Fibroblast of the aortic adventitia (primary cell): ENCODE data around the gene TRIM7. TPM values are rescaled to one million over a fixed set of nuclear protein-coding genes. Genes with fewer than 3 reads are reported as not detected.
A peak's percentile ranks its signal among the peaks of the same experiment; 100 is the strongest.

Source experiments
- DNase-seq: peaks from one replicate; pipeline ENCODE4 v3.0.0-alpha.2; 2010; ENCODE audit warnings: low read depth
- H3K4me3 ChIP-seq: 2 replicates; pipeline ENCODE4 v1.5.1; 2011; ENCODE audit warnings: low read depth, mild to moderate bottlenecking, control low read depth, low read length, moderate library complexity
- total RNA-seq: library from RNA; depleted of rRNA; stranded (reverse); fragments of >200 nt; gene quantifications from 2 replicates; pipeline ENCODE4 v1.2.3, GENCODE V29; 2012; ENCODE audit warnings: low replicate concordance
- TF ChIP-seq, protein P1 (sequence below): IDR thresholded peaks from 2 replicates; pipeline ENCODE4 v1.5.1; 2011; ENCODE audit warnings: mild to moderate bottlenecking, low read length, control low read depth, inconsistent platforms; ENCODE audit not compliant: insufficient read depth

The TRIM7 gene
- total RNA-seq, 1 donor, result 3.3 TPM

DNA sequence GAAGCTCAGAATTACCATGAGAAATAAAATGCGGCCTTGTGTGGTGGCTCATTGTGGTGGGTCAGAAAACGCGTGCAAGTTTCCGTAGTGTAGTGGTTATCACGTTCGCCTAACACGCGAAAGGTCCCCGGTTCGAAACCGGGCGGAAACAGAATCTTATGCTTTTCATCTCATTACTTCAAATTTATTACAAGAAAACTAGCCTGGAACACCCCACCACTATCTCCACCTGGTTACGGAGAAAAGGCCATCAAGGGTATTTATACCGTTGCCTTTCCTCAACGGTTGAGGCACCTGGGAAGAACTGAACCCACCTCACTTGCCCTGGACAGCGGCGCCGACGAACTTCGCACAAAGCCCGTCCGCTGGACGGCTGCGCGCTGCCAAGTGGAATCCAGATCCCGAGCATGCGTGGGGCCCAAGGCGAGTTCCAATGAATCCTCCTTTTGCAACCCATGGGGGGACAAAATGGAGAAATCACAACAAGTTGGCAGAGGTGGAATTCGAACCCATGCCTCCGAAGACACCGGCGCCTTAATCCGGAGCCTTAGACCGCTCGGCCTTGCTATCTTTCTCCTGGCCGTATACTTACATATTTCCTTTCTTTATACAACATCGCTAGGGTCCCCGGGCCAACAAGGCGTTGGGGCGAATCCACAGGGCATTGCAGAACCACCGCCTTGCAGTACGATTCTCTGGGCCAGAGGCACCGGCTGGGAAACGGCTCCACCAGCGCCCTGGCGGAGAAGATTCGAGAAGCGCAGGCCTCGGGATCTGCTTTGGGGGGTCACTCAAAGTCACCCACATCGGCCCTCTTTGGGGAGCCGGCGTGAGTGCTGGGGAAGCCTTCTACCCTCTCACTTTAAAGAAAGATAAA, 40.7 kb downstream of the TRIM7 start:
- TF ChIP-seq, protein P1, sequence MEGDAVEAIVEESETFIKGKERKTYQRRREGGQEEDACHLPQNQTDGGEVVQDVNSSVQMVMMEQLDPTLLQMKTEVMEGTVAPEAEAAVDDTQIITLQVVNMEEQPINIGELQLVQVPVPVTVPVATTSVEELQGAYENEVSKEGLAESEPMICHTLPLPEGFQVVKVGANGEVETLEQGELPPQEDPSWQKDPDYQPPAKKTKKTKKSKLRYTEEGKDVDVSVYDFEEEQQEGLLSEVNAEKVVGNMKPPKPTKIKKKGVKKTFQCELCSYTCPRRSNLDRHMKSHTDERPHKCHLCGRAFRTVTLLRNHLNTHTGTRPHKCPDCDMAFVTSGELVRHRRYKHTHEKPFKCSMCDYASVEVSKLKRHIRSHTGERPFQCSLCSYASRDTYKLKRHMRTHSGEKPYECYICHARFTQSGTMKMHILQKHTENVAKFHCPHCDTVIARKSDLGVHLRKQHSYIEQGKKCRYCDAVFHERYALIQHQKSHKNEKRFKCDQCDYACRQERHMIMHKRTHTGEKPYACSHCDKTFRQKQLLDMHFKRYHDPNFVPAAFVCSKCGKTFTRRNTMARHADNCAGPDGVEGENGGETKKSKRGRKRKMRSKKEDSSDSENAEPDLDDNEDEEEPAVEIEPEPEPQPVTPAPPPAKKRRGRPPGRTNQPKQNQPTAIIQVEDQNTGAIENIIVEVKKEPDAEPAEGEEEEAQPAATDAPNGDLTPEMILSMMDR, result no peak
- no peak overlapping the region for H3K4me3 ChIP-seq
- DNase-seq, result peak; percentile 31

DNA sequence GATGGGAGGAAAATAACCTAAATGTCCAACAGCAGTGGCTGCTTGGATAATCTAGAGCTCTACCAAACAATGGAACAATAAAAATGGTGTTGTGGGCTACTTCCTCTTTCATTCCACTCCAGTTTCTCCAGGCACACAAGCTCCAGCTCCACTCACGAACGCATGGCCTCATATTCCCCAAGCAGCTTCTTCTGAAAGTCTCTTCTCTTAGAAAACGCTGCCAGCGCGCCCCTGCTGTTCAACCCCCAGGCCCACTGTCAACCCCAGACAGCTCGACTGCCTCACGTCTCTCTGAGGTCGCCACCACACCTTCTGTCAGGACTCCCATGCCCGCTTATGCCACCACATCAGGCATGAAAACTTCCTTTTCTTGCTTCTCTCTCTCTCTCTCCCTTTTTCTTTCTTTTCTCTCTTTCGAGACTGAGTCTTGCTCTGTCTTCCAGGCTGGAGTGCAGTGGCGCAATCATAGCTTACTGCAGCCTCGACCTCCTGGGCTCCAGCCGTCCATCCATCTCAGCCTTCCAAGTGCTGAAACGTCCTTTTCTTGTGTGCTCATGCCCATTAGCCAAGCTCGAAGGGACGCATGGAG, 41.4 kb downstream of the TRIM7 start:
- DNase-seq, result no peak

DNA sequence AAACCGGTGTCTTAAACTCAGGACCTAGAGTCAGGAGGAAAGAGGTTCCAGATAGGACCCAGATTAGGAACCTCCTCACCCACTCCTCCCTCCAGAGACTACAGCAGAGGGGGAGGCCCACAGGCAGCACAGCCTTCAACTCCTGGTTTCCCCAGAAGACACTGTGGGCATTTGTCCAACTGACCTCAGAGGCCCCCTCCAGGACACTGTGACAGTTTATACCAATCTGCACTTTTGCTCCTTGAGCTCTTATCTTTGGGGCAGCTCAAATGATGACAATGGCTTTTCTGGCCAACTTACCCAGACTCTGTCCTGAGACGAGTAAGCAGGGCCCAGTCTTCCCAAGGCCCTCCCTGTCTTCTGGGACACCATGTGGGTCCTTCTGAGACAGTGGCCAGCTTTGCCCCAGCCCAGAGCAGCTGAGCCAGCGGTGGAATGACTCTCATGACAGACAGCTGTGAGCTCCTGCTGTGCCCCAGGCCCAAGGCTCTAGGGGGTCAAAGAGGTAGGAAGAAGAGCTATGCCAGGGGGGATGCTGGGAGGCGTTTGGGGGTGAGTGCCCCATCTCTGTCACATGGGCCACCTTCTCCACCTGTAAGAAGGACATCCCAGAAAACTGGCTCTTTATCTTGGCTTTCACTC, 43.3 kb downstream of the TRIM7 start:
- peak overlapping the region; percentile 27 for H3K4me3 ChIP-seq
- TF ChIP-seq, protein P1, result no peak
- DNase-seq, result no peak

More for the DNA sequence above, 41.4 kb downstream of the TRIM7 start:
- TF ChIP-seq, protein P1, result no peak
- no peak overlapping the region for H3K4me3 ChIP-seq

DNA sequence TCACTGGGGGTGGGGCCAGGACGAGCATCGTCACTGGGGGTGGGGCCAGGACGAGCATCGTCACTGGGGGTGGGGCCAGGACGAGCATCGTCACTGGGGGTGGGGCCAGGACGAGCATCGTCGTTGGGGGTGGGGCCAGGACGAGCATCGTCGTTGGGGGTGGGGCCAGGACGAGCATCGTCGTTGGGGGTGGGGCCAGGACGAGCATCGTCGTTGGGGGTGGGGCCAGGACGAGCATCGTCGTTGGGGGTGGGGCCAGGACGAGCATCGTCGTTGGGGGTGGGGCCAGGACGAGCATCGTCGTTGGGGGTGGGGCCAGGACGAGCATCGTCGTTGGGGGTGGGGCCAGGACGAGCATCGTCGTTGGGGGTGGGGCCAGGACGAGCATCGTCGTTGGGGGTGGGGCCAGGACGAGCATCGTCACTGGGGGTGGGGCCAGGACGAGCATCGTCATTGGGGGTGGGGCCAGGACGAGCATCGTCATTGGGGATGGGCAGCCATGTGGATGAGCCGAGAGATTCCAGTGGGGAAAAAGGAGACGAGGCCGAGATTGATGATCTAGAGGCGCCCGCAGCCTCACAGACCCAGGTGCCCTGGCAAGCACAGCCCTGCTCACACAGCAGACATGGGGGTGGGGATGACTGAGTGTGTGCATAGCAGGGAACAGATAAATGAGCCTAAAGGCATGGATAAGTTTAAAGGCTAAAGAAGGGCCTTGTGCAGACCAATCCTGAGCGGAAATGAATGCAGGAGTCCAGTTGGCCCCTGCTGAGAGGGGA, 44.1 kb downstream of the TRIM7 start:
- H3K4me3 ChIP-seq, result peak overlapping the region; percentile 27

DNA sequence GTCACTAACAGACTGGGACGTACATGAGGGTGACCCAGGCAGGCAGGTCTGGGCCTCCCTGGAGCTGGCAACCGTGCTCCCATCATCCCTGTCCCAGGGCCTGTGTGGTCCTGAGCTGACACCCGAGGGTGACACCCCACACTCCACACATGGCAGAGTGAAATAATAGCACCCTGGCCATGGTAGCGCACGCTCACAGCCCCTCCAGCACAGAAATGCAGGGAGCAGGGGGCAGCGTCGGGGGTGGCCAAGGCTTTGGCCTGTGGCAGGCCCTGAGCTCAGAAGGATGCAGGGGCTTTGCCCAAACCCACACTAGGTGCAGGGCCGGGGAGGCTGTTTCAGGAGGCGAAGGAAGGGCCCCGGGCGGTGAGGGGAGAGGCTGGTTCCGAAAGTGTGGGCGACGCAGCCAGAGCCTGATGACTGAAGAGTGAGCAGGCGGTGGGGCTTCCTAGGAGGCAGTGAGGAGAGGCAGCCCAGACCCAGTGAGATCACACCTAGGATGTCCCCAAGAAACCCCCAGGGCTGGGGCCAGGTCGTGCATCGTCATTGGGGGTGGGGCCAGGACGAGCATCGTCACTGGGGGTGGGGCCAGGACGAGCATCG, 44.7 kb downstream of the TRIM7 start:
- peak; percentile 51 for DNase-seq
- H3K4me3 ChIP-seq, result peak overlapping the region; percentile 59
- TF ChIP-seq, protein P1, result no peak

More for the DNA sequence above, 44.1 kb downstream of the TRIM7 start:
- DNase-seq, result peak; percentile 74

DNA sequence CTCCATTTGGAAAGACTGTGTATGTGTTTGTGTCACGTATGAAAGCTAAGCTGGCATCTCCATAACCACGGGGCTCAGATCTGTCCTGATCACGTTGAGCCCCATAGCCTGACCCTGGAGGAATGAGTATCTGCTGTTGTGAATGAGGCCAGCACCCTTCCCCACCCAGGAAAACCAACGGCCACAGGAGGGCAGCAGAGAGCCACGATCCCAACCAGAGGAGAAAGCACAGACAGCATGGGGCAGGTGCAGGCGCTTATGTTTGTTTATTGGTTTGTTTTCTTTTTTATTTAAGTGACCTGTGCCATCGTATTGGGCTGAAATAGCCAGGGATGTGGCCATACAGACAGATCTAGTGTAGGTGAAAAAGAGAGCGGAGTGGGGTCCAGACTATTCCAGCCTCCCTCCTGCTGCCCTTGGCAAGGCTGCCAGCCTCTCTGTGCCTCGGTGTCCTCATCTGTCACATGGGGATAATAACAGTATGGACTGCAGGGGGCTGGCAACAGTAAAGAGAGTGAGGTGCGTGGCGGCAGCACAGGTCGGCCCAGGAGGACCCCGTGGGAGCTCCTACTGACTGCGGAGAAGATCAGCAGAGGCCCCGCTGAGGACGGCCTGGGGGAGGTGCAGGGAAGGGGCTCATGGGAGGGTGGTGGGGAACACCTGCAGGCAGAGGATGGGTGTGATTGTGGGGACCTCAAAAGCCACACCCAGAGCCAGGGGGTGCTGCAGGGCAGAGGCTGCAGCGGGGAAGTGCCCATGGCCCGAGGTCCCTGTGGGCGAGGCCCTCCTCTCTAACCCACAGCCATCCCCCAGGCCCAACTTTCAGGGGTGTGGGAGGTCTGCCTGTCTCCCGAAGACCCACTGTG, 45.5 kb downstream of the TRIM7 start:
- no peak overlapping the region for H3K4me3 ChIP-seq
- DNase-seq, result peak; percentile 77
- TF ChIP-seq, protein P1, result peak; percentile 93
